NCI-H345 treated with DMSO at 0.1 percent for 48 hours (cell line): ENCODE data around the gene ATRX.
"Not testable (repeated sequence)": the region's sequence is repeated elsewhere in the genome, so short reads cannot be mapped to it uniquely, and the experiment has no call there.

Experiments
- DNase-seq: peaks from one replicate; lab custom pipeline; 2025; ENCODE audit not compliant: unreplicated experiment; lab: John Stamatoyannopoulos, UW

The ATRX gene

DNA sequence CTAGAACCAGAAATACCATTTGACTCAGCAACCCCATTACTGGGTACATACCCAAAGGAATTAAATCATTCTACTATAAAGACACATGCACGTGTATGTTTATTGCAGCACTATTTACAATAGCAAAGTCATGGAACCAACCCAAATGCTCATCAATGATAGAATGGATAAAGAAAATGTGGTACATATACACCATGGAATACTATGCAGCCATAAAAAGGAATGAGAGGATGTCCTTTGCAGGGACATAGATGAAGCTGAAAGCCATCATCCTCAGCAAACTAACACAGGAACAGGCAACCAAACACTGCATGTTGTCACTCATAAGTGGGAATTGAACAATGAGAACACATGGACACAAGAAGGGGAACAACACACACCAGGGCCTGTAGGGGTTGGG, 285.9 kb downstream of the ATRX start:
- DNase-seq, result not testable (repeated sequence)

- DNase-seq, result no peak
Measured at GRCh38 chrX:77493677-77494553, 292.1 kb downstream of the ATRX start.

DNA sequence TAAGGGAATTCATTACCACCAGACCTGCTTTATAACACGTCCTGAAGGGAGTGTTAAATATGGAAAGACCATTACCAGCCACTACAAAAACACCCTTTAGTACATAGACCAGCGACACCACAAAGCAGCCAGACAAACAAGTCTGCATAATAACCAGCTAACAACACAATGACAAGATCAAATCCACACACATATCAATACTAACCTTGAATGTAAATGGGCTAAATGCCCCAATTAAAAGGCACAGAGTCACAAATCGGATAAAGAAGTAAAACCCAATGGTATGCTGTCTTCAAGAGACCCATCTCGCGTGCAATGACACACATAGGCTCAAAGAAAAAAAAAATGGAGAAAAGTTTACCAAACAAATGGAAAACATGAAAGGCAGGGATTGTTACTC, 302.0 kb downstream of the ATRX start:
- no peak for DNase-seq

DNA sequence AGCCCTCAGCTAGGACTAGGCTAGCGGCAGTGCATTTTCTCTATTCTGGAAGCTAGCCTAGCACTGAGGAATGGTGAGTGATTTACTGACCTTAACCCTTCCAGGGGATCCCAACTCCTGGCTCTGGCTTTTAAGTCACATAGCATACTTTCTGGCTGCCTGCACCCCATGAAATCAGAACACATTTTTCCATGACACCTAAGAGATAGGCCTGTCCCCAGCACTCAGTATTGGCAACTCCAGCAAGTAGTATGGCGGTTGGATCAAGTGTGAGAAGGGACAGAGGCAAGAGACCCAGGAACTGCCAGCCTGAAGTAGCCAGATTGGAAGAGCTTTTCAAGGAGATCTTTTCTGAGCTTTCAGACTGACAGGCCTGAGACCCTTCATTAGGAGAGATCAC, 330.6 kb downstream of the ATRX start:
- no peak for DNase-seq
